Measurements from ENCODE around the gene ZDHHC7.

ZDHHC7 gene

DNA sequence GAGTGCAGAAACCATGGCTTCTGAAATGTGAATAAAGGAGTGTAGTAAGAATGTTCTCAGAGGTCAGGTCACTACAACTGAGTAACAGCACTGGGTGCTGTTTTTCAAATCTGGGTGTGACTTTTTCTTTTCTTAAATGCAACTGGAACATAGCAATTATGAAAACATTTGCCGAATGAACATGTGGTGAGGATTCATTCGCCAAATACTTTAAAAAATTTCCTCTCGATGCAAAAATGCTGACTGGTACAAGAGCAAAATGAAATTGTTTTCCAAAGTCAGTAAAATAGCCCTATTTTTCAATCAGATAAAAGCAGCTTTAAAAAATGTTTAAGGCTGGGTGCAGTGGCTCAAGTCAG, 18.6 kb downstream of the ZDHHC7 start:
- no peak for DNase-seq (ENCODE audit: low read depth)
- H3K4me3 ChIP-seq (ENCODE audit: low read depth, low read length), result no peak overlapping the region
- TF ChIP-seq, protein P1, sequence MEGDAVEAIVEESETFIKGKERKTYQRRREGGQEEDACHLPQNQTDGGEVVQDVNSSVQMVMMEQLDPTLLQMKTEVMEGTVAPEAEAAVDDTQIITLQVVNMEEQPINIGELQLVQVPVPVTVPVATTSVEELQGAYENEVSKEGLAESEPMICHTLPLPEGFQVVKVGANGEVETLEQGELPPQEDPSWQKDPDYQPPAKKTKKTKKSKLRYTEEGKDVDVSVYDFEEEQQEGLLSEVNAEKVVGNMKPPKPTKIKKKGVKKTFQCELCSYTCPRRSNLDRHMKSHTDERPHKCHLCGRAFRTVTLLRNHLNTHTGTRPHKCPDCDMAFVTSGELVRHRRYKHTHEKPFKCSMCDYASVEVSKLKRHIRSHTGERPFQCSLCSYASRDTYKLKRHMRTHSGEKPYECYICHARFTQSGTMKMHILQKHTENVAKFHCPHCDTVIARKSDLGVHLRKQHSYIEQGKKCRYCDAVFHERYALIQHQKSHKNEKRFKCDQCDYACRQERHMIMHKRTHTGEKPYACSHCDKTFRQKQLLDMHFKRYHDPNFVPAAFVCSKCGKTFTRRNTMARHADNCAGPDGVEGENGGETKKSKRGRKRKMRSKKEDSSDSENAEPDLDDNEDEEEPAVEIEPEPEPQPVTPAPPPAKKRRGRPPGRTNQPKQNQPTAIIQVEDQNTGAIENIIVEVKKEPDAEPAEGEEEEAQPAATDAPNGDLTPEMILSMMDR (IDR thresholded peaks at IDR 0.05; ENCODE audit: control insufficient read depth, extremely low read depth, insufficient read depth), result no peak

- TF ChIP-seq, protein P1 (IDR thresholded peaks at IDR 0.05; ENCODE audit: control insufficient read depth, extremely low read depth, insufficient read depth), result no peak
- no peak for DNase-seq (ENCODE audit: low read depth)
- H3K4me3 ChIP-seq (ENCODE audit: low read depth, low read length), result no peak overlapping the region
Measured at GRCh38 chr16:84990782-84991181, 20.6 kb downstream of the ZDHHC7 start.

GRCh38 chr16:84989749-84990620, 21.4 kb downstream of the ZDHHC7 start:
- TF ChIP-seq, protein P1 (IDR thresholded peaks at IDR 0.05; ENCODE audit: control insufficient read depth, extremely low read depth, insufficient read depth), result no peak

GRCh38 chr16:84988328-84989080, 22.8 kb downstream of the ZDHHC7 start:
- TF ChIP-seq, protein P1 (IDR thresholded peaks at IDR 0.05; ENCODE audit: control insufficient read depth, extremely low read depth, insufficient read depth), result no peak
- no peak for DNase-seq (ENCODE audit: low read depth)
- no peak overlapping the region for H3K4me3 ChIP-seq (ENCODE audit: low read depth, low read length)

More at GRCh38 chr16:84989749-84990620, 21.4 kb downstream of the ZDHHC7 start:
- DNase-seq (ENCODE audit: low read depth), result no peak
- no peak overlapping the region for H3K4me3 ChIP-seq (ENCODE audit: low read depth, low read length)

GRCh38 chr16:84986879-84987278, 24.5 kb downstream of the ZDHHC7 start:
- TF ChIP-seq, protein P1 (IDR thresholded peaks at IDR 0.05; ENCODE audit: control insufficient read depth, extremely low read depth, insufficient read depth), result no peak
- DNase-seq (ENCODE audit: low read depth), result no peak
- no peak overlapping the region for H3K4me3 ChIP-seq (ENCODE audit: low read depth, low read length)

DNA sequence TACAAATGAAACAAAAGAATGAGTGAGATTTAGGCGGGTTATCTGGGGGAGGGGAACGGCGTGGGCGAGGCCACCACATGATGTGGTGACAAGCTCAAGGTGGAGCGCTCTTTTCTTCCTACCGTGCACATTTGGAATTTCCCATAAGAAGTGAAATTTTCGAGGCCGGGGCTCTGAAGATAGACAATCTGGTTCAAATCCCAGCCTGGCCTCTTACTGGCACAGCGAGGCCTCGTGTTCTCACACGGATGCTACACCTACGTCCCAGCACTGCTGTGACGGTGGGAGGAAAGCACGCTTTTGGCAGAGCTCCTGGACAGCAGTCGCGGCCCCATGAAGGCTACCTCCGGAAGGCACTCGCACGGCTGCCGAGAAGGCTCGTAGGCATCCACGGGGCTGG, 25.2 kb downstream of the ZDHHC7 start:
- no peak for DNase-seq (ENCODE audit: low read depth)
- H3K4me3 ChIP-seq (ENCODE audit: low read depth, low read length), result no peak overlapping the region
- TF ChIP-seq, protein P1 (IDR thresholded peaks at IDR 0.05; ENCODE audit: control insufficient read depth, extremely low read depth, insufficient read depth), result no peak
